GM10266 (cell line): Measurements from ENCODE around the gene RBMXL3.

Experiments
- DNase-seq: peaks from one replicate; pipeline ENCODE4 v3.0.0; 2012; ENCODE audit errors: extremely low spot score
- CTCF ChIP-seq: IDR thresholded peaks from 2 replicates; pipeline ENCODE4 v1.5.1; 2012; ENCODE audit warnings: mild to moderate bottlenecking, low read depth; ENCODE audit not compliant: control insufficient read depth, insufficient read depth; ENCODE audit errors: missing control alignments

RBMXL3 gene

GRCh38 chrX:115189110-115189509, at the start of gene RBMXL3:
Gene RBMXL3, plus strand, starts transcription at chrX:115189410. Its CDS starts 32 bp downstream, at chrX:115189442.
- TF ChIP-seq CTCF = no peak
- DNase-seq = no peak

GRCh38 chrX:115142057-115142456, 47.2 kb upstream of the RBMXL3 start:
- TF ChIP-seq CTCF = no peak
- DNase-seq = no peak

- TF ChIP-seq CTCF = no peak
- no peak for DNase-seq
Measured at GRCh38 chrX:115147220-115147619, 42.0 kb upstream of the RBMXL3 start.

GRCh38 chrX:115173181-115173580, 16.0 kb upstream of the RBMXL3 start:
- no peak for TF ChIP-seq CTCF

GRCh38 chrX:115174548-115174947, 14.7 kb upstream of the RBMXL3 start:
- DNase-seq = no peak
- no peak for TF ChIP-seq CTCF

More at GRCh38 chrX:115173181-115173580, 16.0 kb upstream of the RBMXL3 start:
- DNase-seq = no peak

- TF ChIP-seq CTCF = no peak
- DNase-seq = no peak
Measured at GRCh38 chrX:115177932-115178331, 11.3 kb upstream of the RBMXL3 start.

GRCh38 chrX:115178473-115178872, 10.7 kb upstream of the RBMXL3 start:
- no peak for DNase-seq
- no peak for TF ChIP-seq CTCF

GRCh38 chrX:115183980-115184379, 5.2 kb upstream of the RBMXL3 start:
- no peak for TF ChIP-seq CTCF
- DNase-seq = no peak
